GM12873 (cell line): Measurements from ENCODE around the gene OR10D3.

Source experiments
- CTCF ChIP-seq: IDR thresholded peaks from 2 replicates; pipeline ENCODE4 v1.5.1; 2012; ENCODE audit warnings: low read depth, mild to moderate bottlenecking, moderate library complexity, low read length, control low read depth; ENCODE audit not compliant: insufficient read depth; ENCODE audit errors: missing control alignments

The OR10D3 gene

GRCh38 chr11:124209824-124210357, 26.7 kb downstream of the OR10D3 start:
- TF ChIP-seq CTCF, result no peak

GRCh38 chr11:124210421-124210820, 27.3 kb downstream of the OR10D3 start:
- no peak for TF ChIP-seq CTCF

GRCh38 chr11:124211321-124211720, 28.2 kb downstream of the OR10D3 start:
- no peak for TF ChIP-seq CTCF

GRCh38 chr11:124214027-124214426, 30.9 kb downstream of the OR10D3 start:
- TF ChIP-seq CTCF, result no peak

- no peak for TF ChIP-seq CTCF
These were observed 36.0 kb downstream of the OR10D3 start for GRCh38 chr11:124219126-124219525.

- no peak for TF ChIP-seq CTCF
These were observed 39.3 kb downstream of the OR10D3 start for GRCh38 chr11:124222407-124222806.

GRCh38 chr11:124225471-124225870, 42.3 kb downstream of the OR10D3 start:
- no peak for TF ChIP-seq CTCF

- TF ChIP-seq CTCF, result no peak
These were observed 50.2 kb downstream of the OR10D3 start for GRCh38 chr11:124233376-124233775.
